HG03159 (cell line): ENCODE measurements around the gene PHRF1.
"Not testable (repeated sequence)": the region's sequence is repeated elsewhere in the genome, so short reads cannot be mapped to it uniquely, and the experiment has no call there.

Experiments used
- ATAC-seq: cut with Tn5 transposase; IDR thresholded peaks from one replicate; pipeline ENCODE4 v1.9.1; 2021; ENCODE audit warnings: mild to moderate bottlenecking, moderate library complexity; ENCODE audit not compliant: unreplicated experiment

The PHRF1 gene

DNA sequence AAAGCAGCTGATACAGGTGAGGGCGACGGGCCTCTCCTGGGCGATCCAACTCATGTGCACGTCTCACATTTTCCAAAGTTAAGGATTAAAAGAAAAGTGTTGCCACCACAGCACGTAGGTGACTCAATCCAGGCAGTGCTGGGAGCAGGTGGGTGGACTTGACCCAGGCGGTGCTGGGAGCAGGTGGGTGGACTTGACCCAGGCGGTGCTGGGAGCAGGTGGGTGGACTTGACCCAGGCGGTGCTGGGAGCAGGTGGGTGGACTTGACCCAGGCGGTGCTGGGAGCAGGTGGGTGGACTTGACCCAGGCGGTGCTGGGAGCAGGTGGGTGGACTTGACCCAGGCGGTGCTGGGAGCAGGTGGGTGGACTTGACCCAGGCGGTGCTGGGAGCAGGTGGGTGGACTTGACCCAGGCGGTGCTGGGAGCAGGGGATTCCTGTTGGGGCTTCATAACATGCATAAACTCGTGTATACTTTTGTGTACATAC is 71.4 kb downstream of the PHRF1 start:
- ATAC-seq = not testable (repeated sequence)

DNA sequence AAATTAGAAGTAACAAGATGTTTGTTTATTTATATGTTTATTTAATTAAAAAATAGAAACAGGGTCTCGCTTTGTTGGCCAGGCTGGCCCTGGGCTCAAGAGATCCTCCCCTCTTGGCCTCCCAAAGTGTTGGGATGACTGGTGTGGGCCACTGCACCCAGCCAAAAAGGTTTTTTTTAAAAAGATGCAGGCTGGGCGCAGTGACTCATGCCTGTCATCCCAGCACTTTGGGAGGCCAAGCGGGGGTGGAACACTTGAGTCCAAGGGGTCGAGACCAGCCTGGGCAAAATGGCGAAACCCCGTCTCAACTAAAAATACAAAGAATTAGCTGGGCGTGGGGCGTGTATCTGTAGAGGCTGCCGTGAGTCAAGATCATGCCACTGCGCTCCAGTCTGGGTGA is 74.2 kb downstream of the PHRF1 start:
- ATAC-seq = no peak

DNA sequence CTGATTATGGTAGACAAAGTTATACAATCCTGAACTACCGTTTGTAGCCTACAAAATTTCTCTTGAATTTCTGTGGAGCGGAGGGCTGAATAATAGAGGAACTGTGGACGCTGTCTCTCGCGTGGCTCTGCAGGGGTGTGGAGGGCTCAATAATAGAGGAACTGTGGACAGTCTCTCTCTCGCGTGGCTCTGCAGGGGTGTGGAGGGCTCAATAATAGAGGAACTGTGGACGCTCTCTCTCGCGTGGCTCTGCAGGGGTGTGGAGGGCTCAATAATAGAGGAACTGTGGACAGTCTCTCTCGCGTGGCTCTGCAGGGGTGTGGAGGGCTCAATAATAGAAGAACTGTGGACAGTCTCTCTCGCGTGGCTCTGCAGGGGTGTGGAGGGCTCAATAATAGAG is 76.9 kb downstream of the PHRF1 start:
- ATAC-seq = not testable (repeated sequence)

DNA sequence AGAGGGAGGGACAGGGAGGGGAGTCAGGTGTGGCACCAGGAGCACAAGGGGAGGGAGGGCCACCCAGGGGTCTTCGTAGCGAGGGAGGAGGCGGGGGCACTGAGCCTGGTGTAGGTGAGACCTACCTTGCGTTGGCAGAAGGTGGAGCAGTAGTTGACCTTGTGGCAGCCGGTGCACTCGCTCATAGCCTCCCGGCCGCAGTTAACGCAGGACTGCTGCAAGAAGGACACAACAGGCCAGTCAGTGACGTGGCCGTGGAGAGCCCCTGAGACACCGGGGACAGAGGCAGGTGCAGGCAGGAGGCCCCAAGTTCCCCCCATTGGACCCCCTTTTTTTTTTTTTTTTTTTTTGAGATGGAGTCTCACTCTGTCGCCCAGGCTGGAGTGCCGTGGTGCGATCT is 77.6 kb downstream of the PHRF1 start:
- no peak for ATAC-seq

DNA sequence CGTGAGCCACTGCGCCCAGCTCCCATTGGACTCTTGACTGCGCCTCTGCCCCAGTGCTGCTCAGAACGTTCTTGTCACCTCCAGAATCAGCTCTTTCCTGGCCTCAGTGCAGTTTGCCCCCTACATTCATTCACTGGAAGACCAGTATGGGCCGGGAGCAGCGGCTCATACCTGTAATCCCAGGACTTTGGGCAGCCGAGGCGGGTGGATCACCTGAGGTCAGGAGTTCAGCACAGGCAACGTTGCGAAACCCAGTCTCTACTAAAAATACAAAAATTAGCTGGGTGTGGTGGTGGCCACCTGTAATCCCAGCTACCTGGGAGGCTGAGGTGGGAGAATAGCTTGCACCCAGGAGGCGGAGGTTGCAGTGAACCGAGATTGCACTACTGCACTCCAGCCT is 78.2 kb downstream of the PHRF1 start:
- not testable (repeated sequence) for ATAC-seq

DNA sequence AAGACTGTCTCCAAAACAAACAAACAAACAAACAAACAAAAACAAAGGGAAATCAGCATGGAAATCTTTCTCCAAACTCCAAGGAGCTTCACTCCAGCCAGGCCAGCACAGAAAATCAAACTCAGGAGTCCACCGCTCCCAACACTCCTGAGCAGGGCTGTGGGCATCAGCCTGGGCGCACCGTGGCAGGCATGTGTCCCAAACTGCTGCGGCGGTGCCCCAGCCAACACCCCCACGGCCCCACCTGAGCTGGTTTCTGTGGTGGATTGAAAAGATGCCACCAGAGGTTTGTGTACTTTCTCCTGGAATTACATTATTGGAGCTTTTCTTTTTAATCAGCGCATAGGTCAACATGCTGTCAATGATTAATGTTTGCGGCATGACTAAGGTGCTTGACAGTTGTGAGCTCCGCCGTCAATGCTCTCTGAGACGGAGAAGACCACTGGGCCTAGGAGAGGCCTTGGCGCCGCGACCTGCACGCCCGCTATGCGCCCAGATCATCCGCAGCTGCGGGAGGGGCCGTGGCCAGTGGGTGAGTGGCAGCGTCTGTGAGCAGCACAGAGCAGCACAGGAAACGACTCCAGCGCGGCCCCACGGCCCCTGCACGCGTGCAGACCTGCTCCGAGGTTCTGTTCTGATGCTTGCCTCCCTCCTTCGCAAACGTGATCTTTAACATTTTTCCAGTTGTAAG is 78.9 kb downstream of the PHRF1 start:
- ATAC-seq = no peak

DNA sequence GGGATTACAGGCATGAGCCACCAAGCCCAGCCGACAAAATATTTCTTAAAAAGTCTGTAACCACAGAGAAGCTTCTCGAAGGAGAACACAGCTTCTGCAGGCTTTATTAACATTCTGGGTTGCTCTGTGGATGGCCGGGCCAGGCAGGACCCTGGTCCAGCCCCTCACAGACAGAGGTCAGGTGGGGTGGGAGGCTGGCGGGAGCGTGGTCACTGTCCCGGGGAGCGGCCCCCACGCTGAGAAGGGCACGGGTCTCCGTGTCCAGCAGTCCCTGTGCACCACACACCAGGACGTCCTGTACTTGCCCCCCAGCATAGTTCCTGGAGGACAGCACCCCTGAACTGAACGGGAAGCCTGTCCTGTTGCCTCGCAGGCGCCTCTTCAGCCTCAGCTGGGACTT is 80.2 kb downstream of the PHRF1 start:
- ATAC-seq = no peak

DNA sequence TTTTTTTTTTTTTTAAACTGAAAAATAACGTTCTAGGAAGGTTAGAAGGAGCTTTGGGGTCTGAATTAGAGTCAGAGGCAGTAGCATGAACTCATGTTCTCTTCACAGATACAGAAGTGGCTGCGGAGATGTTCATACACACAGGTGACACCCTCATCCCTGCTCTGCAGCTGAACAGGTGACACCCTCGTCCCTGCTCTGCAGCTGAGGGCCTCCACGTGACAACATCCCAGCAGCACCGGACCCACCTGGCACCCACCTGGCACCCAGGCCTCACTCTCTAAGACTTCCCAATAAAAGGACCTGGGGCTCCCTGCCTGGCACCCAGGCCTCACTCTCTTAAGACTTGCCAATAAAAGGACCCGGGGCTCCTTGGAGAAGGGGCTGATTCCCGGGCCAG is 80.6 kb downstream of the PHRF1 start:
- no peak for ATAC-seq

DNA sequence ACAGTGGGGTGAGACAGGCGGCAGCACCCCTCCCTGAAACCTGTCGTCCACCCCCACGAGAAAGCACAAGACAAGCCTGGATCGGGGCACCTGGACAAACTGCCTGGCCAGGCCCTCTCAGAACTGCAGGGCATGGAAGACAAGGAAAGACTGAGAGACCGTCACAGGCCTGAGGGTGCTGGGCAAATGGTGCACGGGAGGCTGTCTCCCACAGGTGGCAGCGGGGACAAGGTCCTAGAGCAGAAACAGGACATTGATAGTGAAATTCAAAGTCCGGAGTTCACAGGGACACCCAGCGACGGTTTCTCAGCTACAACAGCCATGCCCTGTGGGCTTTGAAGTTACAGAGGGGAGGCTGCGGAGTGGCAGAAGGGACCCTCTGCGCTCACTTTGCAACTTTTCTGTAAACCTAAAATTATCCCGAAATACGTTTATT is 81.4 kb downstream of the PHRF1 start:
- ATAC-seq = no peak

DNA sequence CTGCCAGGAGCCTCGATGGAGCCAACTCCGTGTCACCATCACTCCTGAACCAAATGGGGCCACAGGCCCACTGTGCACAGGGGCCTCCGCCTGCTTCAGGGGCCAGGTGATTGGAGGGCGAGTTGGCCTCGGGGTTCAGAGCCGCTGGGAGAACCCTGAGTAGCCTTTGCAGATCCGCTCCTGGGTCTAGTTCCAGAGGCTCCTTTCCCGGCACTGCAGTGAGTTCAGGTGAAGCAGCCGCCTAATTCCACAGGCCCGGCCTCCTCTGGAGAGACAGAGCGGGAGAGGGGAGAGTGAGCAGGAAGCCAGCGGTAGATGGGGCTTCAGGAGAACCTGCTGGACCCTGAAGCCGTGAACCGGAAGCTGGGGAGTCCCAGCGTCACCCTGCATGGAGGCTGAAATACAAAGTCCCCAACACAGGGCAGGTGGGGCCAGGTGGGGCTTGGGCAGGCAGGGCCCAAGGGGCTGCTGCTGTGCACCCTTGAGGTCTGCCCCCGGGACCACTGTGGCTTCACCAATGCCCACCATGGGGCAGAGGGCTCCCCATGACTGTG is 83.3 kb downstream of the PHRF1 start:
- ATAC-seq = no peak

DNA sequence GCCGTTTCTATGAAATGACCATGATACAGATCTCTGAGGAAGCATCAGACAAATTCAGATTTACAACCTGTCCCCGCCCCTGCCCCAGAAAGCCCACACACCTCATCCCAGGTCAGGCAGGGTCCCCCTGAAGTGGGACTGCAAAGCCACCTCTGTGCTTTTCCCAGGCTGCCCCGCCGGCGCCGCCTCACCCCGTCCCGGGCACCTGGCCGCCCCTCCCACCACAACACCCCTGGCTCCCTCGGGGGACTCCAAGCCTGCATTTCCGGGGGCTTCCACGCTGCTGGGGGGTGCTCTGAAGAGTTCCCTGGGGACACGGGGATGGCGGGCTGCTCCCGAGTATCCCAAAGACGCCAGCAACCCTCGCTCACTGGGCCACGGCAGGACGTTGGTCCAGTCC is 84.0 kb downstream of the PHRF1 start:
- no peak for ATAC-seq

DNA sequence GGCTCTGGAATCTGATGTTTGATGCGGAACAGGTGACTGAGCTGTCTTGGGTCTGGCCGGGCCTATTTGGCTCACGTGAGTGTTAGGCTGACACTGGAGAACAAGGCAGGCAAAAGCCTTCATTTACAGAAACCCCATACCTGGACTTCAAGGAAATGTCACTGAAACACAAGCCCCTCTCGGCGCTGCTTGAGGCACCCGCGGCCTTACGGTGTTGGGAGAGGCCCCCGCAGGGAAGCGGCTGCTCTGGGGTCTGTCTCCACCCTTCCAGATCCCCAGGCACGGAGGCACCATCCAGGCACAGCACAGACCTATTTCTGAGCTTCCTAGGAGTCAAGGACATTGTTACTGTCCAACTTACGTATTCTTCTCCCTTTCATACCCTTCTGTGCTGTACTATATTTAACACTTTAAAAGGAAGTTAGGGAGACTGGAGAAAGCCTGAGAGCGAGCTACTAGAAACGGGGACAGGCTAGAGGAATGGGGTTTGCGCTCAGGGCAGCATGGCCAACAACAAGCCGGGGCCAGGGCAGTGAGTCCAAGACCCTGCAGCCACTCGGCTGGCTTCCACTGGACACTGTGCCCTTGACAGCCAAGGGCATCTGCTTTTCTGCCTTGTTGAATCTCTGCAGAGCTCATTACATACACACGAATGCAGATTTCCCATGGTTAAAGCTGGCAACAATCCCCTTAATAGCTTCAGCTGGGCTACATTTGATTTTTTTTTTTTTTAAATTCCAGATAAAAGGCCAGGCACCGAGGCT is 84.6 kb downstream of the PHRF1 start:
- ATAC-seq = no peak
